ENCODE measurements around the gene PRKAA2. TPM values are rescaled to one million over a fixed set of nuclear protein-coding genes. Genes with fewer than 3 reads are reported as not detected.

The PRKAA2 gene
- total and polyA plus RNA-seq, 2 donors (not counting 3 experiments of a cell fraction or from before 2014, with no cell fraction given) = 0.32 to 1.2 TPM

DNA sequence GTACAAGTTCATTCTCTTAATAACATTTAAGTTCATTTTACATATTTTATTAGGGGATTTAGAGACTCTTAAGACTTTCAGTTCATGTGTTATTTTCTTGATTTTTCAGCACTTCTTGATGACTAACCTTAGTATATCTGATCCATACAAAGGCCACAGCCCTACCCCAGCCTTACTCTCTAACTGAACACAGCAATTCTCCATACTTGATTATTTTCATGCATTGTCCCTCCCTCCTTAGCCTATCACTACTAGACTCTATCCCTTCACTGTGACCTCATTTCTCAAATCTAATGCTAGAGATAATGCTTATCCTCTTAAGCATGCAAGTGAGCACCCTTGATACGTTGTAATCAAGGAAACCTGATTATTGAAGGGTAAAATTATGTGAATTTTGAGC is 15.2 kb downstream of the PRKAA2 start:
- intact Hi-C loops (cut with micrococcal nuclease) (no loop called here), dilution Hi-C loops (cut with MboI; ENCODE audit: extremely low pct_ligation_motif_present, low sequenced_read_pairs) (no loop called here)
- Histone ChIP-seq H3K27ac (ENCODE audit: insufficient read depth, low read depth, low read length) (no peak overlapping the region), H3K79me2 (ENCODE audit: control insufficient read depth, insufficient read depth, low read length) (no peaks in the 10 kb centered on the region), H4K20me1 (replicated peaks; ENCODE audit: control insufficient read depth, extremely low read depth, insufficient read depth, low read length) (no peaks in the 10 kb centered on the region), H3K36me3 (ENCODE audit: control insufficient read depth in 2 of 2, extremely low read depth in 1 of 2, insufficient read depth in 2 of 2, low read length in 2 of 2) (no peaks in the 10 kb centered on the region), H3K9ac (replicated peaks; ENCODE audit: extremely low read depth, insufficient read depth, low read length) (no peak overlapping the region), H3K27me3 (ENCODE audit: control insufficient read depth in 2 of 2, insufficient read depth in 2 of 2, low read length in 2 of 2) (no peaks in the 10 kb centered on the region), H3K9me3 (replicated peaks; ENCODE audit: control insufficient read depth, insufficient read depth, low read length) (no peaks in the 10 kb centered on the region), H3K9me1 (replicated peaks; ENCODE audit: control insufficient read depth, extremely low read depth, insufficient read depth, low read length) (no peaks in the 10 kb centered on the region), H2AFZ (ENCODE audit: low read depth, low read length) (no peak overlapping the region), H3K4me3 (replicated peaks in 1 of 3; ENCODE audit: insufficient read depth in 1 of 3, low read depth in 1 of 3, low read length in 3 of 3) (no peak overlapping the region), H3K4me2 (ENCODE audit: insufficient read depth, low read length) (no peak overlapping the region), H3K4me1 (ENCODE audit: control insufficient read depth, extremely low read depth, insufficient read depth, low read length) (no peaks in the 10 kb centered on the region)
- TF ChIP-seq JUN (IDR thresholded peaks at IDR 0.05; ENCODE audit: borderline replicate concordance, insufficient read depth, insufficient read length, low read depth) (no peak), CTCF (IDR thresholded peaks at IDR 0.05; ENCODE audit: extremely low read depth in 1 of 2, insufficient read depth in 1 of 2, low read depth in 1 of 2, low read length in 2 of 2) (no peak), MYC (IDR thresholded peaks at IDR 0.05; ENCODE audit: low read depth, low read length) (no peak), FOS (IDR thresholded peaks at IDR 0.05; ENCODE audit: borderline replicate concordance, insufficient read depth, low read length) (no peak), POLR2A (IDR thresholded peaks at IDR 0.05; ENCODE audit: low read depth, low read length) (no peak), POLR2AphosphoS5 (IDR thresholded peaks at IDR 0.05; ENCODE audit: insufficient read depth, low read depth, low read length) (no peak), EZH2 (IDR thresholded peaks at IDR 0.05; ENCODE audit: borderline replicate concordance, low read depth, low read length, severe bottlenecking) (no peak), GATA2 (IDR thresholded peaks at IDR 0.05; ENCODE audit: insufficient read depth, insufficient read length, low read depth, low read length) (no peak)
- TF ChIP-seq, protein P1, sequence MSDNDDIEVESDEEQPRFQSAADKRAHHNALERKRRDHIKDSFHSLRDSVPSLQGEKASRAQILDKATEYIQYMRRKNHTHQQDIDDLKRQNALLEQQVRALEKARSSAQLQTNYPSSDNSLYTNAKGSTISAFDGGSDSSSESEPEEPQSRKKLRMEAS (IDR thresholded peaks at IDR 0.05; ENCODE audit: insufficient read depth, insufficient read length) = no peak
- POLR2A ChIA-PET = no interaction called here
- no peak for FAIRE-seq
- CTCF ChIA-PET = no interaction called here
- no peak for DNase-seq (ENCODE audit: low read depth, low spot score)
- BruUV-seq (replicated peaks) = no TSS peak
